Endothelial cell of umbilical vein (primary cell): ENCODE measurements around the gene PSD4. TPM values are rescaled to one million over a fixed set of nuclear protein-coding genes. Genes with fewer than 3 reads are reported as not detected.

Experiments used
- BruUV-seq: library from RNA; stranded (reverse); fragments of 400-500 nt; replicated peaks from 2 replicates; lab custom pipeline; 2021; lab: Mats Ljungman, UMichigan
- CTCF ChIA-PET: fragments of 300-600, 350-600 bp; sonication (Branson Sonifier 250); formaldehyde crosslinking; loops from one replicate; lab custom pipeline; 2021; ENCODE audit warnings: antibody characterized with exemption, inconsistent platforms; lab: Charles Lee
- POLR2A ChIA-PET: fragments of 300-600, 350-600 bp; sonication (Branson Sonifier 250); formaldehyde crosslinking; loops from one replicate; lab custom pipeline; 2021; ENCODE audit warnings: antibody characterized with exemption, inconsistent platforms; lab: Charles Lee
- DNase-seq: peaks from one replicate; pipeline ENCODE4 v3.0.0-alpha.2; 2011; ENCODE audit warnings: low read depth, low spot score
- FAIRE-seq: peaks from 2 replicates; lab custom pipeline; 2011; peaks lifted over from hg19 to GRCh38; lab: Jason Lieb, UNC
- H2AFZ ChIP-seq: 2 replicates; pipeline ENCODE4 v1.6.0; 2012; ENCODE audit warnings: low read depth, low read length, control low read depth, inconsistent platforms
- H3K27ac ChIP-seq: 2 replicates; pipeline ENCODE4 v1.5.1; 2011; ENCODE audit warnings: low read depth, mild to moderate bottlenecking, control low read depth, low read length, moderate library complexity; ENCODE audit not compliant: insufficient read depth
- H3K27me3 ChIP-seq, 2 experiments: 2 replicates each; pipeline versions ENCODE4 v1.6.0 to v1.6.1; 2011; ENCODE audit warnings: low read length in 2 of 2, mixed read lengths in 1 of 2; ENCODE audit not compliant: control insufficient read depth in 2 of 2, insufficient read depth in 2 of 2
- H3K36me3 ChIP-seq, 2 experiments: 2 replicates in 1 of 2; 3 replicates in 1 of 2; pipeline ENCODE4 v1.5.1; 2011; ENCODE audit warnings: low read length in 2 of 2, mild to moderate bottlenecking in 1 of 2, moderate library complexity in 1 of 2; ENCODE audit not compliant: control insufficient read depth in 2 of 2, insufficient read depth in 2 of 2; ENCODE audit errors: extremely low read depth in 1 of 2
- H3K4me1 ChIP-seq: 3 replicates; pipeline ENCODE4 v1.5.1; 2011; ENCODE audit warnings: mild to moderate bottlenecking, low read length; ENCODE audit not compliant: control insufficient read depth, insufficient read depth; ENCODE audit errors: extremely low read depth
- H3K4me2 ChIP-seq: 2 replicates; pipeline ENCODE4 v1.6.1; 2011; ENCODE audit warnings: low read length, control low read depth, mixed read lengths; ENCODE audit not compliant: insufficient read depth
- H3K4me3 ChIP-seq, 3 experiments: fragments of 200-600 bp in 1 of 3; sonication (generic), shearing (Covaris generic) in 1 of 3; replicated peaks in 1 of 3; 2 replicates each; pipeline ENCODE4 v1.5.1; 2011 to 2016; ENCODE audit warnings: control low read depth in 3 of 3, low read length in 3 of 3, mild to moderate bottlenecking in 2 of 3, inconsistent platforms in 1 of 3, low read depth in 1 of 3, moderate library complexity in 1 of 3; ENCODE audit not compliant: insufficient read depth in 1 of 3
- H3K79me2 ChIP-seq: 2 replicates; pipeline ENCODE4 v1.6.0; 2012; ENCODE audit warnings: low read length, inconsistent platforms; ENCODE audit not compliant: control insufficient read depth, insufficient read depth
- H3K9ac ChIP-seq: replicated peaks from 2 replicates; pipeline ENCODE3; 2011; ENCODE audit warnings: low read length, control low read depth; ENCODE audit not compliant: insufficient read depth; ENCODE audit errors: extremely low read depth
- H3K9me1 ChIP-seq: replicated peaks from 3 replicates; pipeline ENCODE4 v1.6.0; 2011; ENCODE audit warnings: mild to moderate bottlenecking, low read length; ENCODE audit not compliant: control insufficient read depth, insufficient read depth; ENCODE audit errors: extremely low read depth
- H3K9me3 ChIP-seq: replicated peaks from 2 replicates; pipeline ENCODE4 v1.5.1; 2012; ENCODE audit warnings: low read length, inconsistent platforms; ENCODE audit not compliant: control insufficient read depth, insufficient read depth
- H4K20me1 ChIP-seq: replicated peaks from 2 replicates; pipeline ENCODE3; 2011; ENCODE audit warnings: mild to moderate bottlenecking, low read length; ENCODE audit not compliant: control insufficient read depth, insufficient read depth; ENCODE audit errors: extremely low read depth
- CTCF ChIP-seq, 2 donors: IDR thresholded peaks; 1 replicate in 1 of 2; 2 replicates in 1 of 2; pipeline ENCODE4 v1.5.1; 2011; ENCODE audit warnings: low read length in 2 of 2, mild to moderate bottlenecking in 2 of 2, moderate library complexity in 2 of 2, control low read depth in 1 of 2, inconsistent platforms in 1 of 2, low read depth in 1 of 2; ENCODE audit not compliant: insufficient read depth in 1 of 2; ENCODE audit errors: extremely low read depth in 1 of 2
- EZH2 ChIP-seq: IDR thresholded peaks from 2 replicates; pipeline ENCODE4 v1.6.1; 2012; ENCODE audit warnings: borderline replicate concordance, low read depth, mild to moderate bottlenecking, moderate library complexity, low read length, inconsistent platforms; ENCODE audit not compliant: severe bottlenecking
- FOS ChIP-seq: IDR thresholded peaks from 2 replicates; pipeline ENCODE4 v1.6.1; 2011; ENCODE audit warnings: mild to moderate bottlenecking, low read length, moderate library complexity, borderline replicate concordance; ENCODE audit not compliant: insufficient read depth
- GATA2 ChIP-seq: IDR thresholded peaks from 2 replicates; pipeline ENCODE4 v1.7.0; 2011; ENCODE audit warnings: low read depth, mild to moderate bottlenecking, moderate library complexity, mixed read lengths, low read length; ENCODE audit not compliant: insufficient read length, insufficient read depth
- JUN ChIP-seq: IDR thresholded peaks from 2 replicates; pipeline ENCODE4 v1.6.1; 2011; ENCODE audit warnings: borderline replicate concordance, low read depth; ENCODE audit not compliant: insufficient read length, insufficient read depth
- MAX ChIP-seq: IDR thresholded peaks from 2 replicates; pipeline ENCODE4 v1.6.1; 2011; ENCODE audit not compliant: insufficient read depth, insufficient read length
- MYC ChIP-seq: IDR thresholded peaks from one replicate; pipeline ENCODE4 v1.6.1; 2011; ENCODE audit warnings: mild to moderate bottlenecking, low read depth, low read length
- POLR2A ChIP-seq: IDR thresholded peaks from 2 replicates; pipeline ENCODE4 v1.6.1; 2012; ENCODE audit warnings: low read depth, mild to moderate bottlenecking, control low read depth, low read length
- POLR2AphosphoS5 ChIP-seq: IDR thresholded peaks from 2 replicates; pipeline ENCODE4 v1.6.1; 2012; ENCODE audit warnings: low read depth, mild to moderate bottlenecking, control low read depth, low read length, moderate library complexity; ENCODE audit not compliant: insufficient read depth
- dilution Hi-C: fragments of 300-500 bp; cut with MboI; formaldehyde crosslinking; loops from one replicate; pipeline ENCODE4 v1.15.0; 2019; ENCODE audit warnings: low sequenced_read_pairs; ENCODE audit not compliant: extremely low pct_ligation_motif_present
- intact Hi-C: fragments of 100-400 bp; cut with micrococcal nuclease; formaldehyde crosslinking; loops from one replicate; pipeline ENCODE4 v1.10.0; 2022
- polyA plus RNA-seq, 4 experiments: library from polyadenylated mRNA; depleted of rRNA in 3 of 4; stranded (reverse) in 3 of 4; unstranded in 1 of 4; fragments of >200 nt; gene quantifications; 2 replicates each; pipeline versions ENCODE4 v1.2.1 to v1.2.3, GENCODE V29; 2011 to 2012; ENCODE audit warnings: missing spikeins in 1 of 4
- total RNA-seq: library from RNA; stranded (reverse); gene quantifications from 2 replicates; pipeline ENCODE4 v1.2.3, GENCODE V29; 2021

The PSD4 gene
- total and polyA plus RNA-seq, 2 donors (not counting 3 experiments of a cell fraction or from before 2014, with no cell fraction given) = 0.01 to 0.24 TPM

GRCh38 chr2:113196839-113197238, 23.1 kb downstream of the PSD4 start:
- intact Hi-C loops = no loop called here

More at GRCh38 chr2:113196839-113197238, 23.1 kb downstream of the PSD4 start:
- H3K9me3 ChIP-seq = no peaks in the 10 kb centered on the region
- peaks cover 0 to 1% of the 10 kb centered on the region in 2 experiments for H3K27me3 ChIP-seq
- H3K4me2 ChIP-seq = no peak overlapping the region
- dilution Hi-C loops = no loop called here
- H3K9ac ChIP-seq = no peak overlapping the region
- TF ChIP-seq GATA2 (no peak), POLR2A (no peak), CTCF (IDR thresholded peaks at IDR 0.05; ENCODE audit: extremely low read depth in 1 of 2, insufficient read depth in 1 of 2, low read depth in 1 of 2, low read length in 2 of 2) (no peak), MAX (no peak), EZH2 (no peak), POLR2AphosphoS5 (no peak), FOS (no peak), JUN (no peak), MYC (no peak)
- no peaks in the 10 kb centered on the region for H3K79me2 ChIP-seq
- BruUV-seq = no TSS peak
- FAIRE-seq = no peak
- peaks cover 6% of the 10 kb centered on the region for H3K4me1 ChIP-seq
- H4K20me1 ChIP-seq = no peaks in the 10 kb centered on the region
- H3K4me3 ChIP-seq = no peak overlapping the region
- DNase-seq = no peak
- H3K36me3 ChIP-seq = no peaks in the 10 kb centered on the region
- no peak overlapping the region for H3K27ac ChIP-seq
- CTCF ChIA-PET = interaction anchor here (2.4 to 20.2 kb wide), 4 partner anchors 52 to 174 kb away, joined by 11 to 310 read pairs (median 40); no protein-coding TSS in a partner anchor
- H2AFZ ChIP-seq = no peak overlapping the region
- POLR2A ChIA-PET = no interaction called here
- H3K9me1 ChIP-seq = no peaks in the 10 kb centered on the region
